ENCODE results near the gene FBN1.

The FBN1 gene

DNA sequence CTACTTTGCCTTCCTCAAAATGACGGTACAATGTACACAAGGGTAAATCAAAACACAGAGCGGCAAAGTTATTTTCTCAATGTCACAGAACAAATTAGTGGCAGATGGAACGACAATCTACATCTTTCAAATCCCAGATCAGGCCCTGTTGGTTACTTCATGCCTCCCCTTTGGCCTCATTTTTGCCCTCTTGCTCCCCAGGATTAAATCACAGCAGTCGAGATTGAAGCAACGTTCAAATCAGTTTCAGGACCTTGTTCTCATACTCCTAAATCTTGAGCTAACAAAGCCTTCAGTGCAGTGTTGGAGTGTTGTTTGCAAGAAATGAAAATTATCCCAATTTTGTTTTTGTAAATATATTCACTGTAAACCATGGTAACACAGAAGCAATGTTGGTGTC lies 91.4 kb downstream of the FBN1 start:
- no peak overlapping the region for H3K4me3 ChIP-seq (ENCODE audit: low read depth, low read length)
- H3K9ac ChIP-seq (ENCODE audit: low read length) = no peak overlapping the region
- H3K36me3 ChIP-seq (ENCODE audit: control insufficient read depth, insufficient read depth, low read length) = no peaks in the 10 kb centered on the region
- H3K4me1 ChIP-seq (ENCODE audit: control insufficient read depth, insufficient read depth, low read length) = peaks cover 3% of the 10 kb centered on the region; the same call in 1 of the 2 replicates
- H3K27ac ChIP-seq (ENCODE audit: low read depth, low read length) = no peak overlapping the region
- no peaks in the 10 kb centered on the region for H3K9me3 ChIP-seq (ENCODE audit: control insufficient read depth, insufficient read depth, low read depth, low read length)
- no peaks in the 10 kb centered on the region for H3K27me3 ChIP-seq (ENCODE audit: control insufficient read depth, insufficient read depth, low read length)

DNA sequence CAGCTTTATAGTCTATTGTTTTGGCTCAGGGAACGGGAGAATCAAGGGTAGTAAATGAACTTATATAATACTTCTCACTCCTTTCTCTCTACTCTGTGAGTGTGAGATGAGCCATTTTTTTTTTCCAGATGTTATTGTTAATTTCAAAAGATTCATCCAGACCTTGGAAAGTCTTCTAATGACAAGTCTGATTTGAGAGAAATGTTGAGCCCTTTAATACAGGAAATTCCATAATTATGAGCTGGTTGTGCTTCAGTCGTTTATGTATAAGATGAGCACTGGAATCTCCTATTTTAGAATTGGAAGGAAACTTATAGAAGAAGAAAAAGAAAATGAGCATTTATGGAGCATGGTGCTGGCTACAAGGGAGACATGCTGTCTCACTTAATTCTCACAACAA lies 92.0 kb downstream of the FBN1 start:
- H3K4me1 ChIP-seq (ENCODE audit: control insufficient read depth, insufficient read depth, low read length) = no peaks in the 10 kb centered on the region

DNA sequence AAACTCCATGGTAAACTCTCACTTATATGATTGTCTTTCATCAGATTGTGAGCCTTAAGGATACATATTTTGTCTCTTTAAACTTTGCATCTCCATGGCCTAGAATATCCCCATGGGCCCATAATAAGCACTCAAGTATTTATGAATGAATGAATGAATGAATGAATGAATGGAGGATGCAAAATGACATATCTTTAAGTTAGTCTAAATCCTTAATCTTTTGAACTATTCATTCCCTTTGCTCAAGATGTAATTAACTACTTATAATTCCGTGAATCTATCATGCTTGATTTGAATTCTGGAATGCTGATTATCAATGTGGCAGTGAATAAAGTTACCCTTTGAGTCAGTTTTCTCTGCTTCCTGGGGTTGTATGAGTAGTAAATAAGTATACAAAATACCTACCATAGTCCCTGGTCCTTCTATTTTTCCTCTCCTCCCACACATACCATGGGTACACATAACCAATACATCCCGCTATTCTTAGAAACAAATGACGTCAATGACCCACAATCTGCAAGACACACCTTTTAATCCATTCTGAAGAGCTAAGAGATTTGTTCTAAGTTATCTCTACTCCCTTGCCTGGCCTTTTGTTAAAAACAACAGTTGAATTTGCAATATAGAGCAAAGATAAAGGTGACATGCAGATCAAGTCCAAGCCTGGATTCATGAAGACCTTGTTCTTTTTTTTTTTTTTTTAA lies 94.5 kb downstream of the FBN1 start:
- H3K9me3 ChIP-seq (ENCODE audit: control insufficient read depth, insufficient read depth, low read depth, low read length) = no peaks in the 10 kb centered on the region
- H3K4me1 ChIP-seq (ENCODE audit: control insufficient read depth, insufficient read depth, low read length) = no peaks in the 10 kb centered on the region

More for the DNA sequence above, 92.0 kb downstream of the FBN1 start:
- Histone ChIP-seq H3K27ac (ENCODE audit: low read depth, low read length) (no peak overlapping the region), H3K9me3 (ENCODE audit: control insufficient read depth, insufficient read depth, low read depth, low read length) (no peaks in the 10 kb centered on the region), H3K9ac (ENCODE audit: low read length) (no peak overlapping the region), H3K4me3 (ENCODE audit: low read depth, low read length) (no peak overlapping the region), H3K27me3 (ENCODE audit: control insufficient read depth, insufficient read depth, low read length) (no peaks in the 10 kb centered on the region), H3K36me3 (ENCODE audit: control insufficient read depth, insufficient read depth, low read length) (no peaks in the 10 kb centered on the region)

DNA sequence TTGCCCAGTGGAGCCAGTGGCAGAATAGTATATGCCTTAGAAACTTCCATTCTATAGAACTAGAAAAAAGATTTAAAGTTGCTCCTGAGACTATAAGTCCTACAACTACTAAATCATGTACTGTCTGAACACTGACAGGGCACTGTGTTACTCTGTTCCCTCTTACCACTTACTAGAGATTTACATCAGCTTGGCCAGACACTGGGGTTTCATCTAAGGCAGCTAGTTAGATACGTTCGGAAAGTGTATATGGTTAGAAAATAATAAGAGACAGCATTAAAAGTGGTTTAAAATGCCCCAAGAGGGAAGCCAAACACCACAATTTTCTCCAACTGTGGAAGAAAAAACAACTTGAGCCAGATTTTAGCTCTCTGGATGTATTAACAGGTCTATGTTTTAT lies 97.1 kb downstream of the FBN1 start:
- H3K27ac ChIP-seq (ENCODE audit: low read depth, low read length) = no peak overlapping the region
- H3K4me1 ChIP-seq (ENCODE audit: control insufficient read depth, insufficient read depth, low read length) = no peaks in the 10 kb centered on the region
- no peak overlapping the region for H3K4me3 ChIP-seq (ENCODE audit: low read depth, low read length)
- no peaks in the 10 kb centered on the region for H3K9me3 ChIP-seq (ENCODE audit: control insufficient read depth, insufficient read depth, low read depth, low read length)
- no peaks in the 10 kb centered on the region for H3K27me3 ChIP-seq (ENCODE audit: control insufficient read depth, insufficient read depth, low read length)
- no peaks in the 10 kb centered on the region for H3K36me3 ChIP-seq (ENCODE audit: control insufficient read depth, insufficient read depth, low read length)
- no peak overlapping the region for H3K9ac ChIP-seq (ENCODE audit: low read length)

More for the DNA sequence above, 94.5 kb downstream of the FBN1 start:
- no peak overlapping the region for H3K4me3 ChIP-seq (ENCODE audit: low read depth, low read length)
- H3K36me3 ChIP-seq (ENCODE audit: control insufficient read depth, insufficient read depth, low read length) = no peaks in the 10 kb centered on the region
- H3K27ac ChIP-seq (ENCODE audit: low read depth, low read length) = no peak overlapping the region
- no peak overlapping the region for H3K9ac ChIP-seq (ENCODE audit: low read length)
- no peaks in the 10 kb centered on the region for H3K27me3 ChIP-seq (ENCODE audit: control insufficient read depth, insufficient read depth, low read length)

DNA sequence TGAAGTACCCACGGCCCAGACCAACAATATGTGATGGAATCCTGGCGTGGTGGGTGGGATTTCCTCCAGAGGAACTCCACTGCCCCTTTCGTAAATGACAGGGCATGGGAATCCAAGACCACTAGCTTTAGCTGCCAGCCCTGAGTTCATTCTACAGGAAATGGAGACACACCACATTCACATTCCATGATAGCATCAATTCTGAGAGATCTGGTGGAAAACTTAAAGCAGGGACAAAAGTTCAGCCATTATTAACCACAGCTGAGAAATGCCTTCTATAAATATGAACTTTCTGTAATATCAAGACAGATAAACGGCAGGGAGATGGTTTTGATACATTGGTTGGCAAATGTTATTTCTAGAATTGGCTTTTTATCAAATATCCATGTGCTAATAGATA lies 98.2 kb downstream of the FBN1 start:
- H3K4me1 ChIP-seq (ENCODE audit: control insufficient read depth, insufficient read depth, low read length) = no peaks in the 10 kb centered on the region
- no peaks in the 10 kb centered on the region for H3K36me3 ChIP-seq (ENCODE audit: control insufficient read depth, insufficient read depth, low read length)
- H3K4me3 ChIP-seq (ENCODE audit: low read depth, low read length) = no peak overlapping the region
- no peak overlapping the region for H3K27ac ChIP-seq (ENCODE audit: low read depth, low read length)
- H3K27me3 ChIP-seq (ENCODE audit: control insufficient read depth, insufficient read depth, low read length) = no peaks in the 10 kb centered on the region
- no peaks in the 10 kb centered on the region for H3K9me3 ChIP-seq (ENCODE audit: control insufficient read depth, insufficient read depth, low read depth, low read length)
- no peak overlapping the region for H3K9ac ChIP-seq (ENCODE audit: low read length)

DNA sequence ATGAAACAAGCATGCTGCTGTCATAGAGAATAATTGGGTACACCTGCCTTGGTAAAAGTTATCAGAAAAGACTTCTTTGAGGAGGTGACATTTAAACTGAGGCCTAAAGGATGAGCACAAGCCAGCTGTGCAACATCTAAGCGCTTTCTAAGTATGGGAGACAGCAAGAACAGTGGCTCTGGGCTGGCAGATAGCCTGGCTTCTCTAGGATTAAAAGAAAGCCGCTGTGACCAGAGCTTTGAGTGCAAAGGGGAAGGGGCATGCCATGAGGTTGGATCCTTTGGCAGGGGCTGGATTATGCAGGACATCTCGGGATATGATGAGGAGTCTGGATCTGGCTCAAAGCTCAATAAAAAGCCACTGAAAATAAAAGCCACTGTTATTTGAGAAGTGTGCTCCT lies 99.2 kb downstream of the FBN1 start:
- Histone ChIP-seq H3K9ac (ENCODE audit: low read length) (no peak overlapping the region), H3K9me3 (ENCODE audit: control insufficient read depth, insufficient read depth, low read depth, low read length) (no peaks in the 10 kb centered on the region), H3K4me1 (ENCODE audit: control insufficient read depth, insufficient read depth, low read length) (no peaks in the 10 kb centered on the region), H3K27ac (ENCODE audit: low read depth, low read length) (no peak overlapping the region), H3K27me3 (ENCODE audit: control insufficient read depth, insufficient read depth, low read length) (no peaks in the 10 kb centered on the region), H3K36me3 (ENCODE audit: control insufficient read depth, insufficient read depth, low read length) (no peaks in the 10 kb centered on the region), H3K4me3 (ENCODE audit: low read depth, low read length) (no peak overlapping the region)

DNA sequence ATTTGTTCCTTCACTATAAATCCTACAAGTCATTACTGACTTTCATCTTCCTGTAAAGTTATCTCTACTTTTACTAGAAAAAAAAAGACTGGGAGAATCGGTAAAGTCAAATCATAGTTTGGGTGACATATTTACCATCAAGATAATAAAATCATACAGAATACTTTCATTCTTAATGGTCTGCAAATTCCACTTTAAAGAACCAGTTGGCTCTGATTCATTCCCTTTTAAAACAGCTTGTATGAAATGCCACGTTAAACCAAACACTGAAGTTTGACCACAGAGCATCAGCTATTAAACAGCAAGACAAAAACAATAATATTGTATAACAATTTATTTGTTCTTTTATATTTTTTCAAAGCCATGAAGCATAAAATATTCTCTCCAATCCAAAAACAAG lies 100.7 kb downstream of the FBN1 start:
- H3K36me3 ChIP-seq (ENCODE audit: control insufficient read depth, insufficient read depth, low read length) = no peaks in the 10 kb centered on the region

DNA sequence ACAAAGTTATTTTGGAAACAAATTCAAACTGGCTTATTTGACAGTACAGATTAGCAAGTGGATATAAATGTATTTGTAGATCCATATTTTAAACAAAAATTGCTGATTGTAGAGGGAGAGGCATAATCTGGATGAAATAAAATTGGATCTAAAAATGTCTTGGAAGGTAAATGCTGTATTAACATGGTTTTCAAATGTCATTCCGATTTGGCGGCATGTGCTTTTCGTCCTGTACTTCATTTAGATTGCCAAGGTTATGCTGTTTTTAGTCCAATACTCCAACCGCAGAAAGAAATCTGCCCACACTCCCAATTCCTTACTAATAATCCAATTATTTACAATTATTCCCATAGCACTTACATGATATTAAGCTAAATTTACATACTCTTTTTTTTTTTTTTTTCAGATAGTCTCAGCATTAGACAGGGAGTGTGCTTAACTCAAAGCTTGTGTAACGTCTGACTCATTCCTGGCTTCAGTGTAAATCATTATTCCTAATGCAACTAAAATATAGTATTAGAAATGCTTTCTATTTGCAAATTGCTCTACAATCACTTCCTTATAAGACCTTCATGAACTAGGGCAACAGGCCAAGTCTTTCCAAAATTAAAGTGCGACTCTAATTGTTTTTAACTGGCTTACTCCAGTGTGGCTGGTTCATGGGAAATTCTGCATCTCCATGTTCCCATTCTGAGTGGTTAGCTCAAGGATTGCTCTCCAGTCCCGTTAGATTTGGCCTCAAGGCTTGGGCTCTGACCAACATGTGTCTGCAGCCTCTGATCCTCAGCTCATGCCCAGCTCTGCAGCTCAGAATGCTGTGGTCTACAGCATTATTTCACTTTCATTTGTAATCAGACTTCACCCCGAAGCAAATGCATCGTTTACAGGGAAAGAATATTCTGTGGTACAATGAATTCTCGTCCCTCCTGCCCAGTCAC lies 103.9 kb downstream of the FBN1 start:
- H3K9me3 ChIP-seq (ENCODE audit: control insufficient read depth, insufficient read depth, low read depth, low read length) = no peaks in the 10 kb centered on the region
- no peak overlapping the region for H3K9ac ChIP-seq (ENCODE audit: low read length)
- H3K27me3 ChIP-seq (ENCODE audit: control insufficient read depth, insufficient read depth, low read length) = no peaks in the 10 kb centered on the region
- H3K4me1 ChIP-seq (ENCODE audit: control insufficient read depth, insufficient read depth, low read length) = no peaks in the 10 kb centered on the region
- no peaks in the 10 kb centered on the region for H3K36me3 ChIP-seq (ENCODE audit: control insufficient read depth, insufficient read depth, low read length)
- H3K4me3 ChIP-seq (ENCODE audit: low read depth, low read length) = no peak overlapping the region
- no peak overlapping the region for H3K27ac ChIP-seq (ENCODE audit: low read depth, low read length)

More for the DNA sequence above, 100.7 kb downstream of the FBN1 start:
- no peak overlapping the region for H3K4me3 ChIP-seq (ENCODE audit: low read depth, low read length)
- H3K4me1 ChIP-seq (ENCODE audit: control insufficient read depth, insufficient read depth, low read length) = no peaks in the 10 kb centered on the region
- H3K27ac ChIP-seq (ENCODE audit: low read depth, low read length) = no peak overlapping the region
- H3K9ac ChIP-seq (ENCODE audit: low read length) = no peak overlapping the region
- no peaks in the 10 kb centered on the region for H3K27me3 ChIP-seq (ENCODE audit: control insufficient read depth, insufficient read depth, low read length)
- H3K9me3 ChIP-seq (ENCODE audit: control insufficient read depth, insufficient read depth, low read depth, low read length) = no peaks in the 10 kb centered on the region

DNA sequence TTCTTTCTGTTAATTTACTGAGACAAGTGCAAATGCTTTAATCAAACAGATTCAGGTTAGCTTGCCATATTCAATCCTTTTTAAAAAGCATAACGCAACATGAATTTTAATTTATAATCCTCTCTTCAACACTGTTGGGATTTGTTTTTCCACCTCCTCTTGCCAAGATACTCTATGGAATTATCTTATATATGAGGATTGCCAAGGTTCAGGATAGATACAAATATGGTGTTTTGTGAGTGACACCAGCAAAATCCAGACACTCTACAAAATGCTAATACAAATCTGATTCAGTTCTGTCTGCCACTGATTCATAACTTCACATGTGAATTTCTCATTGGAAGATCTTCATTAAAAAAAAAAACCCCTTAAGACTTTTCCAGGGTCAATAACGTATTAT lies 104.8 kb downstream of the FBN1 start:
- H3K4me1 ChIP-seq (ENCODE audit: control insufficient read depth, insufficient read depth, low read length) = no peaks in the 10 kb centered on the region
- H3K9me3 ChIP-seq (ENCODE audit: control insufficient read depth, insufficient read depth, low read depth, low read length) = no peaks in the 10 kb centered on the region
- no peaks in the 10 kb centered on the region for H3K27me3 ChIP-seq (ENCODE audit: control insufficient read depth, insufficient read depth, low read length)
- H3K36me3 ChIP-seq (ENCODE audit: control insufficient read depth, insufficient read depth, low read length) = no peaks in the 10 kb centered on the region
- H3K4me3 ChIP-seq (ENCODE audit: low read depth, low read length) = no peak overlapping the region
- H3K27ac ChIP-seq (ENCODE audit: low read depth, low read length) = no peak overlapping the region
- no peak overlapping the region for H3K9ac ChIP-seq (ENCODE audit: low read length)

- H3K36me3 ChIP-seq (ENCODE audit: control insufficient read depth, insufficient read depth, low read length) = no peaks in the 10 kb centered on the region
- H3K4me1 ChIP-seq (ENCODE audit: control insufficient read depth, insufficient read depth, low read length) = no peaks in the 10 kb centered on the region
- H3K27ac ChIP-seq (ENCODE audit: low read depth, low read length) = no peak overlapping the region
- no peaks in the 10 kb centered on the region for H3K27me3 ChIP-seq (ENCODE audit: control insufficient read depth, insufficient read depth, low read length)
- H3K4me3 ChIP-seq (ENCODE audit: low read depth, low read length) = no peak overlapping the region
- no peaks in the 10 kb centered on the region for H3K9me3 ChIP-seq (ENCODE audit: control insufficient read depth, insufficient read depth, low read depth, low read length)
- H3K9ac ChIP-seq (ENCODE audit: low read length) = no peak overlapping the region
Observed at GRCh38 chr15:48538941-48539340, 106.6 kb downstream of the FBN1 start.
